Stimulated activated CD4-positive, alpha-beta T cell treated with anti-CD3 and anti-CD28 coated beads, Interleukin-1b, Interleukin-23, amount 100 ng/mL, for 48 hours (primary cell): ENCODE data around the gene TRMT1.

ENCODE experiments used
- DNase-seq: peaks from one replicate; pipeline ENCODE4 v3.0.0-alpha.2; 2020

Gene TRMT1

GRCh38 chr19:13101590-13102415 is 14.7 kb downstream of the TRMT1 start:
- DNase-seq, result no peak

- DNase-seq, result no peak
Measured at GRCh38 chr19:13100841-13101589, 15.5 kb downstream of the TRMT1 start.

- peak; percentile 81 for DNase-seq
Measured at GRCh38 chr19:13100031-13100588, 16.4 kb downstream of the TRMT1 start.

- peak; percentile 82 for DNase-seq
Measured at GRCh38 chr19:13099073-13099999, 17.2 kb downstream of the TRMT1 start.

- DNase-seq, result no peak
Measured at GRCh38 chr19:13098277-13099072, 18.1 kb downstream of the TRMT1 start.

- no peak for DNase-seq
Measured at GRCh38 chr19:13097463-13098258, 18.9 kb downstream of the TRMT1 start.

GRCh38 chr19:13097033-13097462 is 19.5 kb downstream of the TRMT1 start:
- DNase-seq, result no peak

- no peak for DNase-seq
Measured at GRCh38 chr19:13095934-13096927, 20.3 kb downstream of the TRMT1 start.

- no peak for DNase-seq
Measured at GRCh38 chr19:13095393-13095784, 21.2 kb downstream of the TRMT1 start.

- DNase-seq, result no peak
Measured at GRCh38 chr19:13094771-13095392, 21.7 kb downstream of the TRMT1 start.

- no peak for DNase-seq
Measured at GRCh38 chr19:13094106-13094504, 22.4 kb downstream of the TRMT1 start.

- peak; percentile 83 for DNase-seq
Measured at GRCh38 chr19:13093407-13094105, 23.0 kb downstream of the TRMT1 start.

- DNase-seq, result no peak
Measured at GRCh38 chr19:13092606-13093235, 23.8 kb downstream of the TRMT1 start.

- DNase-seq, result no peak
Measured at GRCh38 chr19:13092158-13092543, 24.4 kb downstream of the TRMT1 start.

GRCh38 chr19:13091400-13092157 is 25.0 kb downstream of the TRMT1 start:
- no peak for DNase-seq

- DNase-seq, result no peak
Measured at GRCh38 chr19:13090511-13091231, 25.9 kb downstream of the TRMT1 start.
